ENCODE data around the gene SGSH. TPM values are rescaled to one million over a fixed set of nuclear protein-coding genes. Genes with fewer than 3 reads are reported as not detected.

Gene SGSH
- total RNA-seq, 1 donor = 15.9 TPM

- Histone ChIP-seq H3K27me3 (ENCODE audit: insufficient read depth, low read length) (no peaks in the 10 kb centered on the region), H3K4me2 (ENCODE audit: insufficient read depth, low read length) (no peak overlapping the region), H3K4me3 (ENCODE audit: insufficient read depth, low read length) (no peak overlapping the region), H3K9me3 (ENCODE audit: low read depth, low read length) (no peaks in the 10 kb centered on the region), H3K36me3 (ENCODE audit: insufficient read depth, low read length) (peaks cover 31% of the 10 kb centered on the region), H2AFZ (ENCODE audit: low read length) (no peak overlapping the region), H3K27ac (ENCODE audit: low read depth, low read length) (no peak overlapping the region), H3K4me1 (ENCODE audit: insufficient read depth, low read length) (no peaks in the 10 kb centered on the region), H3K79me2 (ENCODE audit: insufficient read depth, low read length) (peaks cover 15% of the 10 kb centered on the region), H4K20me1 (ENCODE audit: insufficient read depth, low read length) (peaks cover 27% of the 10 kb centered on the region)
- no peak for DNase-seq (ENCODE audit: insufficient read length, low spot score, missing footprints)
- TF ChIP-seq CTCF (IDR thresholded peaks at IDR 0.05; ENCODE audit: extremely low read depth, low read depth, low read length) = no peak
Measured at GRCh38 chr17:80213643-80213975, 6.5 kb downstream of the SGSH start.

- no peak for TF ChIP-seq CTCF (IDR thresholded peaks at IDR 0.05; ENCODE audit: extremely low read depth, low read depth, low read length)
- peaks cover 10% of the 10 kb centered on the region for H3K79me2 ChIP-seq (ENCODE audit: insufficient read depth, low read length)
- no peak overlapping the region for H3K4me2 ChIP-seq (ENCODE audit: insufficient read depth, low read length)
- no peaks in the 10 kb centered on the region for H3K27me3 ChIP-seq (ENCODE audit: insufficient read depth, low read length)
- peaks cover 31% of the 10 kb centered on the region for H3K36me3 ChIP-seq (ENCODE audit: insufficient read depth, low read length)
- no peaks in the 10 kb centered on the region for H3K4me1 ChIP-seq (ENCODE audit: insufficient read depth, low read length)
- H3K4me3 ChIP-seq (ENCODE audit: insufficient read depth, low read length) = no peak overlapping the region
- no peak overlapping the region for H3K27ac ChIP-seq (ENCODE audit: low read depth, low read length)
- peaks cover 22% of the 10 kb centered on the region for H4K20me1 ChIP-seq (ENCODE audit: insufficient read depth, low read length)
- H3K9me3 ChIP-seq (ENCODE audit: low read depth, low read length) = no peaks in the 10 kb centered on the region
- H2AFZ ChIP-seq (ENCODE audit: low read length) = no peak overlapping the region
- peak; percentile 75 for DNase-seq (ENCODE audit: insufficient read length, low spot score, missing footprints)
Measured at GRCh38 chr17:80212962-80213642, 7.0 kb downstream of the SGSH start.

- Histone ChIP-seq H3K4me3 (ENCODE audit: insufficient read depth, low read length) (no peak overlapping the region), H3K27me3 (ENCODE audit: insufficient read depth, low read length) (no peaks in the 10 kb centered on the region), H4K20me1 (ENCODE audit: insufficient read depth, low read length) (peaks cover 16% of the 10 kb centered on the region), H3K9me3 (ENCODE audit: low read depth, low read length) (no peaks in the 10 kb centered on the region), H3K36me3 (ENCODE audit: insufficient read depth, low read length) (peaks cover 31% of the 10 kb centered on the region), H2AFZ (ENCODE audit: low read length) (no peak overlapping the region), H3K4me2 (ENCODE audit: insufficient read depth, low read length) (no peak overlapping the region), H3K27ac (ENCODE audit: low read depth, low read length) (no peak overlapping the region), H3K4me1 (ENCODE audit: insufficient read depth, low read length) (no peaks in the 10 kb centered on the region), H3K79me2 (ENCODE audit: insufficient read depth, low read length) (peaks cover 5% of the 10 kb centered on the region)
- no peak for TF ChIP-seq CTCF (IDR thresholded peaks at IDR 0.05; ENCODE audit: extremely low read depth, low read depth, low read length)
- DNase-seq (ENCODE audit: insufficient read length, low spot score, missing footprints) = peak; percentile 39
Measured at GRCh38 chr17:80212511-80212910, 7.6 kb downstream of the SGSH start.

- H3K27ac ChIP-seq (ENCODE audit: low read depth, low read length) = no peak overlapping the region
- peaks cover 31% of the 10 kb centered on the region for H3K36me3 ChIP-seq (ENCODE audit: insufficient read depth, low read length)
- H3K4me1 ChIP-seq (ENCODE audit: insufficient read depth, low read length) = no peaks in the 10 kb centered on the region
- no peak for TF ChIP-seq CTCF (IDR thresholded peaks at IDR 0.05; ENCODE audit: extremely low read depth, low read depth, low read length)
- no peak overlapping the region for H3K4me3 ChIP-seq (ENCODE audit: insufficient read depth, low read length)
- no peak overlapping the region for H2AFZ ChIP-seq (ENCODE audit: low read length)
- no peak overlapping the region for H3K4me2 ChIP-seq (ENCODE audit: insufficient read depth, low read length)
- H3K27me3 ChIP-seq (ENCODE audit: insufficient read depth, low read length) = no peaks in the 10 kb centered on the region
- H3K79me2 ChIP-seq (ENCODE audit: insufficient read depth, low read length) = peaks cover under 1% of the 10 kb centered on the region
- DNase-seq (ENCODE audit: insufficient read length, low spot score, missing footprints) = peak; percentile 25
- H3K9me3 ChIP-seq (ENCODE audit: low read depth, low read length) = no peaks in the 10 kb centered on the region
- peaks cover 12% of the 10 kb centered on the region for H4K20me1 ChIP-seq (ENCODE audit: insufficient read depth, low read length)
Measured at GRCh38 chr17:80212109-80212508, 8.0 kb downstream of the SGSH start.

All from osteoblast (primary cell).